ENCODE data around the gene MRPL52.

GRCh38 chr14:22829661-22830442 is at the start of gene MRPL52:
- TF ChIP-seq EZH2phosphoT487 (IDR thresholded peaks at IDR 0.05; ENCODE audit: borderline replicate concordance, low read length) (no peak), CTCF (IDR thresholded peaks at IDR 0.05; ENCODE audit: low read depth, low read length, poor library complexity, severe bottlenecking) (no peak)
